Stimulated activated CD4-positive, alpha-beta T cell treated with anti-CD3 and anti-CD28 coated beads, TNF-alpha, amount 100 ng/mL, for 1 hour (primary cell): ENCODE results near the gene TBX15.

Experiments
- DNase-seq, 3 donors: peaks; one replicate each; pipeline ENCODE4 v3.0.0-alpha.2; 2020; ENCODE audit warnings: low read depth in 3 of 3, low spot score in 1 of 3

TBX15 gene

GRCh38 chr1:118985640-118986554 lies 2.2 kb downstream of the TBX15 start:
- no peak for DNase-seq

- DNase-seq, result no peak
These were observed 3.2 kb downstream of the TBX15 start for GRCh38 chr1:118984722-118985639.

- DNase-seq, result no peak
These were observed 3.9 kb downstream of the TBX15 start for GRCh38 chr1:118984086-118984721.

DNA sequence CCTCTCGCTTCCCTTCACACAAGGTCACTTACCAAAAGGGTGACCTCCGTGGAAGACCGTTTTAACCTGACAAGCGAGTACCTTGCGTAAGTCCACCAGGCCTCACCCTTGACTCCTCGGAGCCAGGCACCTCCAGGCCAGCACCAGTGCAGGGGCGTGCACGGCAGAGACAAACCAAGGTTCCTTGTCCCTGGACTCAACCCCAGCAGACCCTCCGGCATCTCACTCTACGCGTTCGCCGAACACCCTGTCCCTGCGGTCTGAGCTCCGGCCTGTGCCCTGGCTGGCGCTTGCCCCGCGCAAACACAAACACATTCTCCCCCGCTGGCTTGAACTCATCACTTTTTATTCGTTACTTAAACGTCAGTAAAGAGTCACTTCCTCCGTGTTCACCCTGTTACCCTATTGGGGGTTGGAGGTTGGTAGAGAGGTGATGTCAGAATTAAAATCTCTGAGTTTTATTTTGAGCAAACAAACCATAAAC lies 4.5 kb downstream of the TBX15 start:
- no peak for DNase-seq

DNA sequence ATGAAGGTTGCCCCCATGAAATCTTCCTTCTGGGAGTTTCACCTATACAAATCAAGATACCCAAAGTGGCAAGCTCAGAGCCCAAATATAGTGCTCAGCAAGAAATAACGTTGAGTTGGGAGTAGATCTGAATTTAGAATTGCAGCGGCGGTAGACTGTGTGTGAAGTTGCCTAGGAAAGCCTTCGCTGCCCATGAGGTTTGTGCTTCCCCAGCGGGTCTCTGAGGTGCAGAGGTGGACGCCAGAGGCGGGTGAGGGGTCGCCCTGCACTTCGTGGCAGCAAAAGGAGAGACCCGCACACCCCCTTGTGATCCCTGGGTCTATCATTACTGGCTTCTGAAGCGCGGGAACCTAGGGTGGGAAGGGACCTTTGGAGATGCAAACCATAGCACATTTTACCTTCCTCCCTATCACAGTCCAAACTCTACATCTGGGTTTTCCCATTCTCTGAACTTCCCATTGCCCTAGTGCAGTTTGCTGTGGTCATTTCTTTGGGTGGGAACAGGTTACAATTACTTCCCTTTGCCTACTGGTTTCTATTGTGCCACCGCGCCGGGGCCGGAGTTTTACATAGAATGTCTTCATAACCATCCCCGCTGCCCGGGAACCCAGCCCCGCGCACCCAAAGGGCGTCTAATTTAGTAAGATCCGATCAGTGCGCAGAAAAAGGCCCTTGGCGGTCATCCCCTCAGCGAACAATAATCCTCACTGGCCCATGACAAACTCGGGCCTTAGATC lies 5.2 kb downstream of the TBX15 start:
- no peak for DNase-seq

GRCh38 chr1:118982266-118982665 lies 5.9 kb downstream of the TBX15 start:
- no peak for DNase-seq

DNA sequence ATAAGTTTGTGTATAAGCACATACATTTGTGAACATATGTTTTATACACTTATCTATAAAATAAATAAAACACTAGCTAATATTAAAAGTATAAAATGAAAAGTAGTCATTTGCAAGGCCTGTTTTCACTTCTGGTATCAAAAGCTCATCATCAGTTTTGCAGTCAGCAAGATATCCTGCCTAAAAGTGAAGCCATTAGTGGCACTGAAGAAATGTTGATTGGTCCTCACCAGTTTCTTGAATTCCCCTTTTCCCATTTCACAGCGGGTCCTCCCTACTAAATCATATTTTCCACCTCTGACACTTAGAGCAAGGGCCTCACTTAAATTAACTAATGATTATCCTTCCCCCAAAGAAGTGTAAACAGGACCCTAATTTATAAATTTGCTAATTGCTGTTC lies 6.7 kb downstream of the TBX15 start:
- DNase-seq, result no peak

- no peak for DNase-seq
These were observed 8.2 kb downstream of the TBX15 start for GRCh38 chr1:118979754-118980575.

GRCh38 chr1:118978914-118979701 lies 9.0 kb downstream of the TBX15 start:
- no peak for DNase-seq

DNA sequence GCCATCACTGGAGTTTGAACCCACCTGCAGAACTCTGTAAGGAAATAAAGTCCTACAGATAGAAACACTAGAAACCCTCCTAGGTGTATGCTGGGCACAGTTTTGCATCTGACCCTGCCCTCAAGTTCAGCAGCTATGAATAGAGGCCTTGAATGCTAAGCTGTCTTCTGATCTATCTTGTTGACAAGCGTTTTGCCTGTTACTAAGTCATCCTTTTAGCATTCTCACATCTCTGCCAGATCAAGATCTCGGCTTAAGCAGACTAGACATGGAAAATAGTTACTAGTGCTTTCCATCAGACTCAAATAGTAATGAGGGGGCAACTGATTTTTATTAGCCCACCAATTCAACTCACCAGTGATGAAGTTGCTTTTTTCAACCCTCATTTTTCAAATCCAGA lies 10.5 kb downstream of the TBX15 start:
- DNase-seq, result no peak

GRCh38 chr1:118974661-118975060 lies 13.5 kb downstream of the TBX15 start:
- no peak for DNase-seq

DNA sequence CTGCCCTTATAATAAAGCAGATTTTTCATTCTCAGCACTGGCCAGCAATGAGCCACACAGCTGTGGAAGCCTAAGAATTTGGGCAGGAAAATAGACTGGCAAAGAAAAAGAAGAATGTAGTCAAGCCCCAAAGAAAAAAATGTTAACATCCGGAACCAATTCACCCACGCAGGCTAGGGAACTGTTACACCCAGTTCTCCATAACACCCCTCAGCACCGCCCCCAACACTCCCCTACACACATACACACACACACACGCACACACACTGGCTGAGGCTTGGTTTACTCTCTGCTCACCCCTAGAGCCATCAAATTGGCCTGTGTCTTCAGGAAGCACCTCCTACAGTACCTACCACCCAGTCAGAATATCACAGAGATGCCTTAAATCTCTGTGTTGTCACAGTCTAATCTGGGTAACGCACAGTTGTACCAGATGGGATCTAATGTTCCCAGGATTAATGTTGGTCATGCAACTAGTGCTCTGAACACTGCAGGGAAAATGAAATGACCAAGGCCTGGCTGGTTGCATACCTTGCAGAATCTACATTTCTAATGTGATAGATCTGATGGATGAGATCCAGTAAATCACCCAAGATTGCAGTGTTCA lies 14.5 kb downstream of the TBX15 start:
- DNase-seq, result no peak

DNA sequence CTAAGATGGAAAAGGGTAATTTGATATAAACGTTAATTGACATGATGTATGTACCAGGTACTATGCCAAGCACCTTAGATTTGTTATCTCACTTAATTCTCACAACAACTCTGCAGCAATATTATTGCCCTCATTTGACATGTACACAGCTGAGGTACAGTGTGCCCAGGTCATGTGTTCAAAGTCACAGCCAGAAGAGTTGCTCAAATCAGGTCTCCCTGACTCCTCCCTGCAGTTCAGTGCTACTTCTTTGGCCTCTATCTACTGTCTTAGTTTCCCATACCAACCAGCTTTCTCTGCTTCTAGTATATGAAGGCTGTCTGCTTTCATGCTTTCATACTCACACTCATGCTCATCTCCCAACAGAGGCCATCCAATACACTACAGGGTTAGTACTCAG lies 15.1 kb downstream of the TBX15 start:
- no peak for DNase-seq

DNA sequence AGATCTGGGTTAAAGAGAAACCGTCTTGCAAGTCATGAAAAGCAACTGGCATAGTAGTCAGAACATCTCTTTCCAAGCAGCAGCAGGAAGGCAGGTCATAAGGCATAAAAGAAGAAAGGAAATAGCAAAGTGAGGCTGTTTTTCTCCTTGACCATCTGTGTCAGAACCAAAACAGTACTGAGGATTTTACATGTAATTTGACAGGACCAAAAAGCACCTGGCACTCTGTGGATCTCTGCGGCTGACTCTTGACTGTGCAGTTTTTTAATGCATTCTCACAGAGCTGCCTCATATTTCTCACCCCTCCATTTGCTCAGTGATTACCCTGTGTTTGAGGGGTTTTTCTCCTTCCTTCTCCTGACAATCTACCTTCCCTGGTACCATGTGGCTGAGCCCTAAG lies 17.7 kb downstream of the TBX15 start:
- DNase-seq, result no peak

GRCh38 chr1:118963456-118964430 lies 24.4 kb downstream of the TBX15 start:
- DNase-seq, result no peak

- no peak for DNase-seq
These were observed 25.0 kb downstream of the TBX15 start for GRCh38 chr1:118963138-118963455.

DNA sequence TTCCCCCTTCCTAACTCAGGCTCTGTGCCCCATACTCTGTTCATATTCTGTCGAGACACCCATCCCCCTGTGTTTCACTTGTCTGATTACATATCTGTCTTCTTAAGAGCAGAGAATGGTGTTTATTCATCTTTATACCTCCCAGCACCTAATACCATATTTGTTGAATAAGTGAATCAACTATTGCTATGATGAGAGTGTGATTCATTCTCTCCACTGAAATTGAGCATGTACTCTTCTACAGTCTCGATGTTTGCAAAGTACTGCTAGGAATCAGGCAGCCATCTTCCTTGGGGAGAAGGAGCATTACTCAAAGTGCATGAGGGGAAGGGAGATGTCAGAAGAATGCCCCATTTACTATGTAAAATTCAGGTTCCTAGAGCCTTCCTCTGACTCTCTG lies 27.0 kb downstream of the TBX15 start:
- DNase-seq, result no peak
